Measurements from ENCODE around the gene SH2D7. TPM values are rescaled to one million over a fixed set of nuclear protein-coding genes. Genes with fewer than 3 reads are reported as not detected.

Gene SH2D7
- total RNA-seq, 1 experiment from 2014 or later, result not detected

GRCh38 chr15:78049691-78050440 lies 42.5 kb upstream of the SH2D7 start:
- H2AFZ ChIP-seq (ENCODE audit: low read length), result no peak overlapping the region
- no peaks in the 10 kb centered on the region for H3K9me3 ChIP-seq (ENCODE audit: low read length)
- TF ChIP-seq EZH2phosphoT487 (IDR thresholded peaks at IDR 0.05; ENCODE audit: borderline replicate concordance, low read length) (no peak), EZH2 (IDR thresholded peaks at IDR 0.05; ENCODE audit: low read length, unreplicated experiment) (no peak)
- TF ChIP-seq, protein P1, sequence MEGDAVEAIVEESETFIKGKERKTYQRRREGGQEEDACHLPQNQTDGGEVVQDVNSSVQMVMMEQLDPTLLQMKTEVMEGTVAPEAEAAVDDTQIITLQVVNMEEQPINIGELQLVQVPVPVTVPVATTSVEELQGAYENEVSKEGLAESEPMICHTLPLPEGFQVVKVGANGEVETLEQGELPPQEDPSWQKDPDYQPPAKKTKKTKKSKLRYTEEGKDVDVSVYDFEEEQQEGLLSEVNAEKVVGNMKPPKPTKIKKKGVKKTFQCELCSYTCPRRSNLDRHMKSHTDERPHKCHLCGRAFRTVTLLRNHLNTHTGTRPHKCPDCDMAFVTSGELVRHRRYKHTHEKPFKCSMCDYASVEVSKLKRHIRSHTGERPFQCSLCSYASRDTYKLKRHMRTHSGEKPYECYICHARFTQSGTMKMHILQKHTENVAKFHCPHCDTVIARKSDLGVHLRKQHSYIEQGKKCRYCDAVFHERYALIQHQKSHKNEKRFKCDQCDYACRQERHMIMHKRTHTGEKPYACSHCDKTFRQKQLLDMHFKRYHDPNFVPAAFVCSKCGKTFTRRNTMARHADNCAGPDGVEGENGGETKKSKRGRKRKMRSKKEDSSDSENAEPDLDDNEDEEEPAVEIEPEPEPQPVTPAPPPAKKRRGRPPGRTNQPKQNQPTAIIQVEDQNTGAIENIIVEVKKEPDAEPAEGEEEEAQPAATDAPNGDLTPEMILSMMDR (conservative IDR thresholded peaks at IDR 0.05; ENCODE audit: low read depth, low read length), result no peak
- no peak overlapping the region for H3K27ac ChIP-seq (ENCODE audit: low read length)
- BruUV-seq (replicated peaks), result no TSS peak
- POLR2A ChIA-PET (ENCODE audit: unreplicated experiment), result no interaction called here
- DNase-seq (peak; percentile 9), ATAC-seq (no peak; the same call in 1 of the 2 replicates)
- H3K4me2 ChIP-seq (ENCODE audit: low read length), result no peak overlapping the region
- peaks cover 7% of the 10 kb centered on the region; the same call in 1 of the 2 replicates for H3K36me3 ChIP-seq (ENCODE audit: low read depth, low read length)
- CTCF ChIA-PET, result no interaction called here
- intact Hi-C loops (cut with micrococcal nuclease), result no loop called here
- H3K27me3 ChIP-seq (ENCODE audit: low read length), result no peaks in the 10 kb centered on the region
- H3K9ac ChIP-seq (ENCODE audit: low read length), result no peak overlapping the region
- no peaks in the 10 kb centered on the region for H3F3A ChIP-seq (ENCODE audit: low read length, unreplicated experiment)
- peaks cover 7% of the 10 kb centered on the region; the same call in 1 of the 2 replicates for H3K4me1 ChIP-seq (ENCODE audit: insufficient read depth, low read length)
- no peak overlapping the region for H3K4me3 ChIP-seq (ENCODE audit: low read length)
- no peaks in the 10 kb centered on the region for H4K20me1 ChIP-seq (ENCODE audit: low read length)
- no peaks in the 10 kb centered on the region for H3K9me2 ChIP-seq (replicated peaks; ENCODE audit: low read length)
- peaks cover 9% of the 10 kb centered on the region; the same call in 1 of the 2 replicates for H3K79me2 ChIP-seq (ENCODE audit: low read length)

DNA sequence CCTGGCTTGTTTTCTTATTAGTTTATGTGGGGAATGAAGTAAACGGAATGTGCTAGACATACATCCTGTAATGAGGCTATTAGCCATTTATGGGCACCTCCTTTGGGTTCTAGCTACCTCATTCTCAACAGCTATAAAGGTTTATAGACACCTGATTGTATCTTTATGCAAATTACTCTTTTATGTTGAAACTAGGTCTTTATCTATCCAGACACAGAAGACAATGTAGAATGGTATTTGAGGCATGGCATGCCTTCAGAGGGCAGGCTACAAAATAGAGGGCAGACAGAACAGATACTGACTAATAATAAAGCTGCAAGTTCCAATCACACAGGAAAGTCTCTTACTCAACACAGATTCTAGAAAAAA lies 41.9 kb upstream of the SH2D7 start:
- TF ChIP-seq, protein P1 (conservative IDR thresholded peaks at IDR 0.05; ENCODE audit: low read depth, low read length), result no peak
- TF ChIP-seq EZH2 (IDR thresholded peaks at IDR 0.05; ENCODE audit: low read length, unreplicated experiment) (no peak), EZH2phosphoT487 (IDR thresholded peaks at IDR 0.05; ENCODE audit: borderline replicate concordance, low read length) (no peak)
- no peaks in the 10 kb centered on the region for H3K9me3 ChIP-seq (ENCODE audit: low read length)
- no peaks in the 10 kb centered on the region for H3K27me3 ChIP-seq (ENCODE audit: low read length)
- CTCF ChIA-PET, result no interaction called here
- intact Hi-C loops (cut with micrococcal nuclease), result no loop called here
- no peak overlapping the region for H3K9ac ChIP-seq (ENCODE audit: low read length)
- peaks cover 7% of the 10 kb centered on the region; the same call in 1 of the 2 replicates for H3K36me3 ChIP-seq (ENCODE audit: low read depth, low read length)
- no peak overlapping the region for H3K4me2 ChIP-seq (ENCODE audit: low read length)
- H3K27ac ChIP-seq (ENCODE audit: low read length), result no peak overlapping the region
- no peaks in the 10 kb centered on the region for H4K20me1 ChIP-seq (ENCODE audit: low read length)
- H3K9me2 ChIP-seq (replicated peaks; ENCODE audit: low read length), result no peaks in the 10 kb centered on the region
- H3K4me3 ChIP-seq (ENCODE audit: low read length), result no peak overlapping the region
- no peak for DNase-seq
- POLR2A ChIA-PET (ENCODE audit: unreplicated experiment), result no interaction called here
- peaks cover 14% of the 10 kb centered on the region for H3K79me2 ChIP-seq (ENCODE audit: low read length)
- H3K4me1 ChIP-seq (ENCODE audit: insufficient read depth, low read length), result peaks cover 7% of the 10 kb centered on the region; the same call in 1 of the 2 replicates
- H3F3A ChIP-seq (ENCODE audit: low read length, unreplicated experiment), result no peaks in the 10 kb centered on the region
- H2AFZ ChIP-seq (ENCODE audit: low read length), result no peak overlapping the region
- BruUV-seq (replicated peaks), result no TSS peak
- ATAC-seq, result no peak

DNA sequence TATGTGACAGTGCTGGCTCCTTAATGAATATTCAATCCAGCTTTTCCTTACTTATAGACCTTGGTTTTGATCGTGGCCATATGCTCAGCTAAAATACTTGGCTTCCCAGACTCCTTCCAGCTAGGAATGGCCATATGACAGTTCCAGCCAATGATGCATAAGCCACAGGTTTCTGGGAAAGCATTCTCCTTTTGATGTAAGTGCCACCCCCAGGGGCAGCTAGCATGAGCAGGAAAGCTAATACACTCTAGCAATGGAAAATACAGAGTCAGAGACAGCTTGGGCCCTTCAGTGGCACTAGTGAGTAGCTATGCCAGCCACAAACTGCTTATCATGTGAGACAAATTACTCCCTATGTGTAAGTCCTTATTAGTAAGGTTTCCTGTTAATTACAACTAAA lies 41.5 kb upstream of the SH2D7 start:
- H3K27ac ChIP-seq (ENCODE audit: low read length), result no peak overlapping the region
- no peak for DNase-seq
- H3K27me3 ChIP-seq (ENCODE audit: low read length), result no peaks in the 10 kb centered on the region
- H3K79me2 ChIP-seq (ENCODE audit: low read length), result peaks cover 18% of the 10 kb centered on the region
- no peaks in the 10 kb centered on the region for H3F3A ChIP-seq (ENCODE audit: low read length, unreplicated experiment)
- no peak overlapping the region for H3K4me2 ChIP-seq (ENCODE audit: low read length)
- no peaks in the 10 kb centered on the region for H4K20me1 ChIP-seq (ENCODE audit: low read length)
- CTCF ChIA-PET, result no interaction called here
- TF ChIP-seq, protein P1 (conservative IDR thresholded peaks at IDR 0.05; ENCODE audit: low read depth, low read length), result no peak
- TF ChIP-seq EZH2phosphoT487 (IDR thresholded peaks at IDR 0.05; ENCODE audit: borderline replicate concordance, low read length), result no peak
- TF ChIP-seq EZH2 (IDR thresholded peaks at IDR 0.05; ENCODE audit: low read length, unreplicated experiment), result no peak
- no peak for ATAC-seq
- intact Hi-C loops (cut with micrococcal nuclease), result no loop called here
- H3K36me3 ChIP-seq (ENCODE audit: low read depth, low read length), result peaks cover 7% of the 10 kb centered on the region; the same call in 1 of the 2 replicates
- H3K9me2 ChIP-seq (replicated peaks; ENCODE audit: low read length), result no peaks in the 10 kb centered on the region
- H2AFZ ChIP-seq (ENCODE audit: low read length), result no peak overlapping the region
- H3K9me3 ChIP-seq (ENCODE audit: low read length), result no peaks in the 10 kb centered on the region
- POLR2A ChIA-PET (ENCODE audit: unreplicated experiment), result no interaction called here
- BruUV-seq (replicated peaks), result no TSS peak
- H3K4me3 ChIP-seq (ENCODE audit: low read length), result no peak overlapping the region
- H3K4me1 ChIP-seq (ENCODE audit: insufficient read depth, low read length), result peaks cover 8% of the 10 kb centered on the region
- no peak overlapping the region for H3K9ac ChIP-seq (ENCODE audit: low read length)
